Neural progenitor cell (in vitro differentiated cells): ENCODE measurements around the gene LRRC17.

Experiments
- CTCF ChIP-seq: fragments of 200-600 bp; sonication (generic); IDR thresholded peaks from 2 replicates; pipeline ENCODE4 v1.5.1; 2017; ENCODE audit warnings: antibody characterized with exemption, mild to moderate bottlenecking
- EZH2 ChIP-seq: fragments of 200-600 bp; sonication (generic); IDR thresholded peaks from 2 replicates; pipeline ENCODE4 v1.6.1; 2017; ENCODE audit warnings: antibody characterized with exemption, mild to moderate bottlenecking, moderate library complexity
- EZH2phosphoT487 ChIP-seq: fragments of 200-600 bp; sonication (generic); IDR thresholded peaks from 2 replicates; pipeline ENCODE4 v1.6.1; 2017; ENCODE audit warnings: antibody characterized with exemption

GRCh38 chr7:102925976-102926782, 13.4 kb downstream of the LRRC17 start:
- no peak for TF ChIP-seq CTCF
- TF ChIP-seq EZH2phosphoT487, result no peak
- no peak for TF ChIP-seq EZH2
